Caco-2 (cell line): ENCODE data around the gene ZNF205. TPM values are rescaled to one million over a fixed set of nuclear protein-coding genes. Genes with fewer than 3 reads are reported as not detected.
A peak's percentile ranks its signal among the peaks of the same experiment; 100 is the strongest.

Experiments used
- BruUV-seq: library from RNA; stranded (reverse); fragments of 400-500 nt; replicated peaks from 2 replicates; lab custom pipeline; 2021; lab: Mats Ljungman, UMichigan
- CTCF ChIA-PET: fragments of 300-600 bp; sonication (Branson Sonifier 250); formaldehyde crosslinking; loops from one replicate; lab custom pipeline; 2022; ENCODE audit warnings: antibody characterized with exemption; lab: Charles Lee
- POLR2A ChIA-PET: fragments of 300-600 bp; sonication (Branson Sonifier 250); formaldehyde crosslinking; loops from one replicate; lab custom pipeline; 2022; ENCODE audit warnings: antibody characterized with exemption; lab: Charles Lee
- DNase-seq, 2 experiments: peaks; one replicate each; pipeline versions ENCODE4 v3.0.0 to v3.0.0-alpha.2; 2020 to 2022
- H3K27me3 ChIP-seq: replicated peaks from 2 replicates; pipeline ENCODE4 v1.6.0; 2011; ENCODE audit warnings: low read length; ENCODE audit not compliant: control insufficient read depth, insufficient read depth
- H3K36me3 ChIP-seq: 2 replicates; pipeline ENCODE4 v1.5.1; 2011; ENCODE audit warnings: low read length; ENCODE audit not compliant: control insufficient read depth, insufficient read depth
- H3K4me1 ChIP-seq: fragments of 250-450 bp; sonication (Bioruptor Pico); 2 replicates; pipeline ENCODE4 v1.5.1; 2020; ENCODE audit warnings: mild to moderate bottlenecking
- H3K4me3 ChIP-seq: 2 replicates; pipeline ENCODE4 v1.5.1; 2011; ENCODE audit warnings: low read depth, mild to moderate bottlenecking, control low read depth, low read length
- H3K9me3 ChIP-seq: fragments of 250-450 bp; sonication (Bioruptor Pico); 2 replicates; pipeline ENCODE4 v1.5.1; 2020; ENCODE audit warnings: mild to moderate bottlenecking, moderate library complexity
- H3K27ac Mint-ChIP-seq: one replicate; pipeline ENCODE4 v1.8.0; 2022; ENCODE audit warnings: mixed read lengths; ENCODE audit not compliant: unreplicated experiment
- H3K27me3 Mint-ChIP-seq: one replicate; pipeline ENCODE4 v1.8.0; 2022; ENCODE audit warnings: mixed read lengths; ENCODE audit not compliant: insufficient read depth, unreplicated experiment
- H3K36me3 Mint-ChIP-seq: one replicate; pipeline ENCODE4 v1.8.0; 2022; ENCODE audit warnings: mild to moderate bottlenecking, mixed read lengths; ENCODE audit not compliant: insufficient read depth, unreplicated experiment
- H3K4me1 Mint-ChIP-seq: one replicate; pipeline ENCODE4 v1.8.0; 2022; ENCODE audit warnings: low read depth, mixed read lengths; ENCODE audit not compliant: unreplicated experiment
- H3K4me3 Mint-ChIP-seq: one replicate; pipeline ENCODE4 v1.8.0; 2022; ENCODE audit warnings: mild to moderate bottlenecking, moderate library complexity, mixed read lengths; ENCODE audit not compliant: unreplicated experiment
- H3K9me3 Mint-ChIP-seq: one replicate; pipeline ENCODE4 v1.8.0; 2022; ENCODE audit warnings: mixed read lengths; ENCODE audit not compliant: unreplicated experiment
- intact Hi-C: fragments of 100-400 bp; cut with micrococcal nuclease; formaldehyde crosslinking; loops from one replicate; pipeline ENCODE4 v1.10.0; 2022; ENCODE audit not compliant: unreplicated experiment
- total RNA-seq: library from RNA; stranded (reverse); gene quantifications from 2 replicates; pipeline ENCODE4 v1.2.3, GENCODE V29; 2022
- TF ChIP-seq, protein P1 (sequence below), 2 experiments: fragments of 200-600 bp in 1 of 2; IDR thresholded peaks; 1 replicate in 1 of 2; 2 replicates in 1 of 2; pipeline versions ENCODE4 v1.5.1 to v1.8.0; 2011 to 2022; ENCODE audit warnings: antibody characterized with exemption in 1 of 2, control low read depth in 1 of 2, inconsistent platforms in 1 of 2, low read depth in 1 of 2, low read length in 1 of 2, mild to moderate bottlenecking in 1 of 2, moderate library complexity in 1 of 2; ENCODE audit not compliant: insufficient read depth in 1 of 2, severe bottlenecking in 1 of 2, unreplicated experiment in 1 of 2

ZNF205 gene
- total RNA-seq, 1 experiment from 2014 or later: 13.5 TPM

DNA sequence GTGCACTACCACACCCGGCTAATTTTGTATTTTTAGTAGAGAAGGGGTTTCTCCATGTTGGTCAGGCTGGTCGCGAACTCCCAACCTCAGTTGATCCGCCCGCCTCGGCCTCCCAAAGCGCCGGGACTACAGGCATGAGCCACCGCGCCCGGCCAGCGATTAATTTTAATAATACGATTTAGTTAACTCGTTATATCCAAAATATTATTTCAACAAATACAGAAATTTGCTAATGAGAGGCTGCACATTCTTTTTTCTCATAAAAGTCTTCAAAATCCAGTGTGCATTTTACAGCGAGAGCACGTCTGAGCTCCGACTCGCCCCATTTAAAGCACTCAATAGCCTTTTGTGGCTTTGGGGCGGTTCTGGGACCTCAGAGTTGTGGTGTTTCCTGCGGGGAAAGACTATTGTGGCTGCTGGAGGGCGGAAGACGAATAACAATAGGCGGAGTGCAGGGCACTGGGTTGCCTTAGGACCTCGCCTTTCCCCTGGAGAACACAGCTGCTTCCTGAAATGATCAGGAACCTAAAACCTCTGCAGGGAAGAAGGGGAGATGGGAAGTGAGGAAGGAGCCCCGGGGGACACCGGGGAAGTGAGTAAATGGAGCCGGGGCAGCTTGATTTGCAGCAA is 10.4 kb upstream of the ZNF205 start:
- Histone ChIP-seq H3K4me3 (no peak overlapping the region), H3K9me3 (no peaks in the 10 kb centered on the region), H3K36me3 (no peaks in the 10 kb centered on the region), H3K4me1 (peaks cover 10% of the 10 kb centered on the region), H3K27me3 (no peaks in the 10 kb centered on the region)
- no peaks in the 10 kb centered on the region for H3K27me3 Mint-ChIP-seq
- no peak overlapping the region for H3K4me3 Mint-ChIP-seq
- H3K9me3 Mint-ChIP-seq: no peaks in the 10 kb centered on the region
- H3K27ac Mint-ChIP-seq: no peak overlapping the region
- TF ChIP-seq, protein P1, sequence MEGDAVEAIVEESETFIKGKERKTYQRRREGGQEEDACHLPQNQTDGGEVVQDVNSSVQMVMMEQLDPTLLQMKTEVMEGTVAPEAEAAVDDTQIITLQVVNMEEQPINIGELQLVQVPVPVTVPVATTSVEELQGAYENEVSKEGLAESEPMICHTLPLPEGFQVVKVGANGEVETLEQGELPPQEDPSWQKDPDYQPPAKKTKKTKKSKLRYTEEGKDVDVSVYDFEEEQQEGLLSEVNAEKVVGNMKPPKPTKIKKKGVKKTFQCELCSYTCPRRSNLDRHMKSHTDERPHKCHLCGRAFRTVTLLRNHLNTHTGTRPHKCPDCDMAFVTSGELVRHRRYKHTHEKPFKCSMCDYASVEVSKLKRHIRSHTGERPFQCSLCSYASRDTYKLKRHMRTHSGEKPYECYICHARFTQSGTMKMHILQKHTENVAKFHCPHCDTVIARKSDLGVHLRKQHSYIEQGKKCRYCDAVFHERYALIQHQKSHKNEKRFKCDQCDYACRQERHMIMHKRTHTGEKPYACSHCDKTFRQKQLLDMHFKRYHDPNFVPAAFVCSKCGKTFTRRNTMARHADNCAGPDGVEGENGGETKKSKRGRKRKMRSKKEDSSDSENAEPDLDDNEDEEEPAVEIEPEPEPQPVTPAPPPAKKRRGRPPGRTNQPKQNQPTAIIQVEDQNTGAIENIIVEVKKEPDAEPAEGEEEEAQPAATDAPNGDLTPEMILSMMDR (IDR thresholded peaks at IDR 0.05; ENCODE audit: insufficient read depth in 1 of 2, low read depth in 1 of 2, low read length in 1 of 2, severe bottlenecking in 1 of 2, unreplicated experiment in 1 of 2): no peak
- no peaks in the 10 kb centered on the region for H3K36me3 Mint-ChIP-seq
- peaks cover 15% of the 10 kb centered on the region for H3K4me1 Mint-ChIP-seq
- CTCF ChIA-PET: no interaction called here
- no peak for DNase-seq
- POLR2A ChIA-PET: interaction anchor here (0.5 to 0.9 kb wide), 2 partner anchors 43 to 57 kb away, joined by 3 to 5 read pairs; no protein-coding TSS in a partner anchor
- BruUV-seq: no TSS peak
- intact Hi-C loops: loop anchor here (2.0 kb wide), 1 partner anchor 33 kb away; the partner anchor contains the start of gene ZNF213

DNA sequence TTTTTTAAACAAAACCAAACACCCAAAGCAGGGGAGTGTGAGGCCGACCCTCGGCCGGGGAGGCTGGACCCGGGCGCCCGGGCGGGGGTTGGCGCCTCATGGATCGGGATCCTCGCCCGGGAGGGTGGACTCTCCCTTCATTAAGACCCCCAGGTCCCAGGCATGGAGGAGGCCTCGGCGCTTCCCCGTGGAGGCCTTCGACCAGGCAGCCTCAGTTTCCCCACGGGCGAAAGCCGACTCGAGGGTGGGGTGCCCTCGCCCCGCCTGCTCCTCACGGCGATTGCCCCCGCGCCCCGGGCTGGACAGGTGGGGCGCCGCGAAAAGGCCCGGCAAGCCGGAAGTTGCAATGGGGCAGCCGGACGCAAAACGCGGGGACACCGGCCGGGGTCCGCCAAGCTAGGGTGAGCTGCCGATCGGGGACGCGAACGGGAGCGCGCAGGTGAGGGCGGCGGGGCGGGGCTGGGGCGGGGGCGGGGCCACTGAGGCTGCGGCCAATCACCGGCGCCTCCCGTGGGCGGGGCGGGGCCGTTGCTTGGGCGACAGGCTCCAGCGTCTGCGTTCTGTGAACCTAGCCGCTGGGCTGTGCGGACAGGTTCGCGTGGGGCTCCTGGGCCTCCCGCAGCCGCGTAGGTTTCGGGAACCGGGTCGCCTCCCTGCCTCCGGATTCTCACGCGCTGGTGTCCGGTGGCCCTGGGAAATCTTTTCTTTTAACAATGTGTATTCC is 6.0 kb upstream of the ZNF205 start:
- Mint-ChIP-seq H3K4me3 (peak overlapping the region; percentile 71), H3K36me3 (no peaks in the 10 kb centered on the region), H3K27ac (peak overlapping the region; percentile 84), H3K9me3 (no peaks in the 10 kb centered on the region), H3K4me1 (peaks cover 6% of the 10 kb centered on the region), H3K27me3 (no peaks in the 10 kb centered on the region)
- TF ChIP-seq, protein P1 (IDR thresholded peaks at IDR 0.05; ENCODE audit: insufficient read depth in 1 of 2, low read depth in 1 of 2, low read length in 1 of 2, severe bottlenecking in 1 of 2, unreplicated experiment in 1 of 2): no peak
- Histone ChIP-seq H3K4me1 (peaks cover 3% of the 10 kb centered on the region; the same call in 1 of the 2 replicates), H3K36me3 (no peaks in the 10 kb centered on the region), H3K4me3 (peak overlapping the region; percentile 90), H3K9me3 (no peaks in the 10 kb centered on the region), H3K27me3 (no peaks in the 10 kb centered on the region)
- DNase-seq: peak; percentile 94
- ChIA-PET POLR2A (interaction anchor here (0.6 to 1.0 kb wide), 5 partner anchors 28 to 101 kb away, joined by 3 to 12 read pairs (median 9); partner anchors contain the start of gene ZNF213), CTCF (interaction anchor here (0.6 to 1.2 kb wide), 7 partner anchors 19 to 164 kb away, joined by 3 to 8 read pairs (median 4); partner anchors contain the start of gene TNFRSF12A)
- BruUV-seq: no TSS peak
- intact Hi-C loops: loop anchor here (1.0 to 2.0 kb wide), 2 partner anchors 18 to 48 kb away; no protein-coding TSS in a partner anchor

DNA sequence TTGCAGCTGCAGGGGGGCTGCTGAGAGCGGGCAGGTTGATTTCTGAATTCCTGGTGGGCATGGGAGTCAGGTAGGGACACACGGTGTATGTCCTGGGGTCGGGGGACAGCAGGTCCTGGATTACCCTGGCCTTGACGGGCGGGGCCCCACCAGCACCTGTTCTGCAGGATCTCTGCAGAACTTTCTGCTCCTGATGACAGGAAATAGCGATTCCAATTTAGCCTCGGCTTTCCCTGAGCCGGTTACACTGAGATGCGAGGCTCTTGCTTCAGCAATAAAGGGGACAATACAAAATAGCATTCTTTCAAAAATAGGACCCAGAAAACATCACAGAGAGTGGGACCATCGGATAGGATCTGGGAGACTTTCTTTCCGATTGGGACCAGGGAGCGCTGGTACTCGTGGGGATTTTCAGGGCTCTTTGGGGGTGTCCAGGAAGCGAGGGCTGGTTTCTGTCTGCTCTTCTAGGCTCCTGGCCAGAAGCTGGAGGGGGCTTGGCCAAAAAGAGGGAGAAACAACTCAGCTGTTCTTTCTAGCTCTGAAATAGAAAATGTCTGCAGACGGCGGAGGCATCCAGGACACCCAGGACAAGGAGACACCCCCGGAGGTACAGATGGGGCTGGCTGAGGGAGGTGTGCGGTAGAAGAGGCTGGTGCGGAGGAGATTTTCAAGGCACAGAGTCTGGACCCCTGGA is 642 bp downstream of the ZNF205 start:
- H3K4me3 ChIP-seq: peak overlapping the region; percentile 50
- no peaks in the 10 kb centered on the region for H3K36me3 ChIP-seq
- no peaks in the 10 kb centered on the region for H3K9me3 ChIP-seq
- Mint-ChIP-seq H3K27ac (no peak overlapping the region), H3K4me1 (peaks cover 6% of the 10 kb centered on the region), H3K36me3 (peaks cover 6% of the 10 kb centered on the region), H3K4me3 (peak overlapping the region; percentile 70), H3K27me3 (no peaks in the 10 kb centered on the region), H3K9me3 (no peaks in the 10 kb centered on the region)
- TSS peak; percentile 52 for BruUV-seq
- TF ChIP-seq, protein P1 (IDR thresholded peaks at IDR 0.05; ENCODE audit: insufficient read depth in 1 of 2, low read depth in 1 of 2, low read length in 1 of 2, severe bottlenecking in 1 of 2, unreplicated experiment in 1 of 2): no peak
- H3K4me1 ChIP-seq: peaks cover 4% of the 10 kb centered on the region; the same call in 1 of the 2 replicates
- CTCF ChIA-PET: interaction anchor here (1.0 kb wide), 3 partner anchors 54 to 82 kb away, joined by 3 to 4 read pairs (median 3); no protein-coding TSS in a partner anchor
- no peaks in the 10 kb centered on the region for H3K27me3 ChIP-seq
- no peak for DNase-seq
- POLR2A ChIA-PET: no interaction called here
- intact Hi-C loops: no loop called here
